NB4 (cell line): ENCODE data around the gene DLX4.

Source experiments
- DNase-seq: peaks from one replicate; pipeline ENCODE4 v3.0.0; 2010; ENCODE audit warnings: low read depth
- H3K4me3 ChIP-seq: one replicate; pipeline ENCODE4 v1.5.1; 2011; ENCODE audit warnings: mild to moderate bottlenecking, low read depth, low read length, moderate library complexity
- MYC ChIP-seq: IDR thresholded peaks from 2 replicates; pipeline ENCODE4 v1.6.1; 2011; ENCODE audit warnings: low read depth, low read length
- POLR2A ChIP-seq: IDR thresholded peaks from 2 replicates; pipeline ENCODE4 v1.6.1; 2011; ENCODE audit warnings: mild to moderate bottlenecking; ENCODE audit not compliant: insufficient read length; ENCODE audit errors: extremely low read depth
- TF ChIP-seq, protein P1 (sequence below): IDR thresholded peaks from one replicate; pipeline ENCODE4 v1.5.1; 2012; ENCODE audit warnings: low read depth, low read length
- TF ChIP-seq, protein P2 (sequence below): IDR thresholded peaks from 2 replicates; pipeline ENCODE4 v1.6.1; 2011; ENCODE audit warnings: low read depth, low read length

Gene DLX4

DNA sequence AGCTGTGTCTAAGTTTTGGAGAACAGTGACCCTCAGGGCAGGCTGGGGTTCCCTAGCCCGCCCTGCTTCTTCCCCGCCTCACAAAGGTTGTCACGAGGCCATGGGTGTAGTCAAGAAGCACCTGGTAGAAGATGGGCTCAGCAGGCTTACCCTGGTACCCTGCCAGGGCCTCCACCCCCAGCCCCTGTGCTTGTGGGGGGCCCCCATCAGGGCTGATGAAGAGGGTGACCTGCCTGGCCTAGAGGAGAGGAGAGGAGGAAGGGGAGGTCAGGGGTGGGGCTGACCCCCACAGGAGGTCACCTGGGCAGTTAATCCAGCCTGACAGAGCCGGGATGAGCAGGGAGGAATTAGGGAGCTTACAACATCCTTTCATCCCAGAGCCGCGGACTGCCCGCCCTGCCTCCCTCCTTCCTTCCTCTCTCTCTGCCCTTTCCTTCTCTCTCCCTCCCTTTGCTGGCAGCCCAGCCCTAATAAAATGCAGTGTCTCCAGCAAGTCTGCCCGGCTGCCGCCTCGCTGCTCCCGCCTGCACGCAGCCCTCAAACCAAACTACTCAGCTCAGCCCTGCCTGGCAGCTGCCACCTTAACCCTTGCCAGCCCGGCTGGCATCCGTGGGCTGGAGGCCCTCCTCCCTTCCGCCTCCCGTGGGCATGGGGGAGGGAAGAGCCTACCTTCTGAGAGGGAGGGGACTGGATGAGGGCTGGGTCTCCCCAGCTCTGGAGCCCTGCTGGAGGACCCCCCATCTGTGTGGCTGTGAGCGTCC, 18.9 kb downstream of the DLX4 start:
- peak; percentile 53 for DNase-seq
- no peak for TF ChIP-seq POLR2A
- TF ChIP-seq MYC: no peak
- TF ChIP-seq, protein P1, sequence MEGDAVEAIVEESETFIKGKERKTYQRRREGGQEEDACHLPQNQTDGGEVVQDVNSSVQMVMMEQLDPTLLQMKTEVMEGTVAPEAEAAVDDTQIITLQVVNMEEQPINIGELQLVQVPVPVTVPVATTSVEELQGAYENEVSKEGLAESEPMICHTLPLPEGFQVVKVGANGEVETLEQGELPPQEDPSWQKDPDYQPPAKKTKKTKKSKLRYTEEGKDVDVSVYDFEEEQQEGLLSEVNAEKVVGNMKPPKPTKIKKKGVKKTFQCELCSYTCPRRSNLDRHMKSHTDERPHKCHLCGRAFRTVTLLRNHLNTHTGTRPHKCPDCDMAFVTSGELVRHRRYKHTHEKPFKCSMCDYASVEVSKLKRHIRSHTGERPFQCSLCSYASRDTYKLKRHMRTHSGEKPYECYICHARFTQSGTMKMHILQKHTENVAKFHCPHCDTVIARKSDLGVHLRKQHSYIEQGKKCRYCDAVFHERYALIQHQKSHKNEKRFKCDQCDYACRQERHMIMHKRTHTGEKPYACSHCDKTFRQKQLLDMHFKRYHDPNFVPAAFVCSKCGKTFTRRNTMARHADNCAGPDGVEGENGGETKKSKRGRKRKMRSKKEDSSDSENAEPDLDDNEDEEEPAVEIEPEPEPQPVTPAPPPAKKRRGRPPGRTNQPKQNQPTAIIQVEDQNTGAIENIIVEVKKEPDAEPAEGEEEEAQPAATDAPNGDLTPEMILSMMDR: no peak
- TF ChIP-seq, protein P2, sequence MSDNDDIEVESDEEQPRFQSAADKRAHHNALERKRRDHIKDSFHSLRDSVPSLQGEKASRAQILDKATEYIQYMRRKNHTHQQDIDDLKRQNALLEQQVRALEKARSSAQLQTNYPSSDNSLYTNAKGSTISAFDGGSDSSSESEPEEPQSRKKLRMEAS: no peak
- no peak overlapping the region for H3K4me3 ChIP-seq

DNA sequence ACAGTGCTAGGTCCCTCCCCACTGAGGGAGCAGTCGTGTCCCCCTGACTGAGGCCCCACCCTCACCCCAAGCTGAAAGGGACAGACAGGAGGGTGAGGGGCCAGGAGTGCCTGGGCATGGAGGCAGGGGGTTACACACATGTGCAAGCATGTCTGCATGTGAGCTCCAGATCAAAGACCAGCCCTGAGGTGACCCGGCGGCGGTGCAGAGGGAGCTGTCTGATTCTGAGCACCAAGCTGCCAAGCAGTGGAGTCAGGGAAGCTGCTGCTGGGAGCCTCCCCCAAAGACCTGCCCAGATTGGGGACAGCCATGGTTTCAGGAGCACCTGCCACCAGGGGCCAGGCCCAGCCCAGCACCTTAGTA, 20.5 kb downstream of the DLX4 start:
- no peak for DNase-seq
- H3K4me3 ChIP-seq: no peak overlapping the region
- TF ChIP-seq MYC (no peak), POLR2A (no peak)
- TF ChIP-seq, protein P2: no peak
- TF ChIP-seq, protein P1: no peak

DNA sequence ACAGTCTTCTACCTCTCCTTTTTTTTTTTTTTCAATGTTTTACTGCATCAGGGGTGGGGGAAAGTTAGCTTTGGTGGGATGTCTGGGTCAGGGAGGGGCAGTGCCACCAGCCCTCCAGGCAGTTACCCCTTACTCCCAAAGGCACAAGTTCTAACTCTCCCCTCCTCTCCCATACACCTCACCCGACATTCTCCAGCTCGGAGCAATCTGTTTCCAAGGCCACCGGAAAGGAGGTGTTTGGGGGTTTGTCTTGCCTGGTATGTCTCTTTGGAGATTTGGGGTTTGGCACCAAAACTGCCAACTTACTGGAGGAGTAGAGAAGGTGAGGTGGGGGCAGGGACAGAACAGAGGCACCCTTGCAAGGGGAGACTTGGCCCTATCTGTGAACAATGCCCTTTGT, 21.3 kb downstream of the DLX4 start:
- TF ChIP-seq, protein P2: no peak
- TF ChIP-seq POLR2A (no peak), MYC (no peak)
- TF ChIP-seq, protein P1: no peak
- no peak overlapping the region for H3K4me3 ChIP-seq
- DNase-seq: no peak

DNA sequence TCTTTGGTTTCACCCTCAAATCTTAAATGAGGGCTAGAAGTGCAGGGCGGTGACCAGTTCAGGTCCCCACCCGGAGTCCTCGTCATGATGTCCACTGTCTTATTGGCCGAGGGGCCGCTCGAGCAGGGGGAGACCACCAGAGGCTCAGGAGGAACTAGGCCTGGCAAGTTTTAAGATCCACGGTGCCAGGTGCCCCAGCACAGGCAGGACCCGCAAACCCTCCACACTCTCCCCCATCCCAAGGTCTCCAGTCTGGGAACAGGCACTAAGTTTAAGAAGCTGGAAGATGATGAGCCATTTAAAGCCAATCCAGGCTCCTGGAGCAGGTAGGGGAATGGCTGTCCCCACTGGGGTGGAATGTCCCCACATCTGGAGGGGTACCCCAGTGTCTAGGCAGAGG, 21.9 kb downstream of the DLX4 start:
- TF ChIP-seq MYC: no peak
- TF ChIP-seq, protein P1: no peak
- no peak for TF ChIP-seq POLR2A
- TF ChIP-seq, protein P2: no peak
- H3K4me3 ChIP-seq: no peak overlapping the region
- DNase-seq: no peak

DNA sequence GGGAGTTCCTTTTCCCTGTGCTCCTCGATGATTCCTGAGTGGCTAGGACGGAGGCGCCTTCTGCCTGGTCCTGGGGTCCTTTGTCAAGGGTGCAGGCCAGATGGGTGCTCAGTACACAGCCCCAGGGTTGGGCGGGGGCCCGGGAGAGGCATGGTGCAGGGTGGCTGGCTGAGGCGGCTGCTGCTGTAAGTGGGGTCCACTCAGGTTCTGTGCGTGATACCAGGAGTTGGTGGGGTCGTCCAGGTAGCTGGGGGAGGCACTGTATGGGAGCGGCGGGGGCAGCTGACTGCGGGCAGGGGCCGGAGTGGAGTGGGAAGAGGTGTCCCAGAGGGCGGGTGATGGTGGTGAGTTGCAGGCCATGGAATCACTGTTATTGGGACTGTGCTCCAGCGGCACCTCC, 22.4 kb downstream of the DLX4 start:
- no peak for DNase-seq
- H3K4me3 ChIP-seq: no peak overlapping the region
- TF ChIP-seq MYC (no peak), POLR2A (no peak)
- TF ChIP-seq, protein P2: no peak
- TF ChIP-seq, protein P1: no peak
